IMR-90 (cell line): ENCODE measurements around the gene C16orf92.

ENCODE experiments used
- BHLHE40 ChIP-seq: fragments of 150-350 bp; IDR thresholded peaks from 2 replicates; pipeline ENCODE4 v1.6.1; 2016; ENCODE audit warnings: mild to moderate bottlenecking, low read depth, low read length
- MAFK ChIP-seq: IDR thresholded peaks from 2 replicates; pipeline ENCODE4 v1.6.1; 2012; ENCODE audit warnings: low read depth, low read length, improper control_type of control experiment
- MXI1 ChIP-seq: IDR thresholded peaks from 2 replicates; pipeline ENCODE4 v1.6.1; 2012; ENCODE audit warnings: low read depth, mild to moderate bottlenecking, low read length, moderate library complexity, borderline replicate concordance
- POLR2A ChIP-seq: IDR thresholded peaks from 2 replicates; pipeline ENCODE4 v1.6.1; 2012; ENCODE audit warnings: mild to moderate bottlenecking, low read depth, low read length
- RAD21 ChIP-seq: IDR thresholded peaks from 2 replicates; pipeline ENCODE4 v1.6.1; 2012; ENCODE audit warnings: low read length, improper control_type of control experiment
- SMC3 ChIP-seq: fragments of 150-350 bp; IDR thresholded peaks from 2 replicates; pipeline ENCODE4 v1.6.1; 2016; ENCODE audit warnings: low read depth, mild to moderate bottlenecking, antibody characterized with exemption, low read length, moderate library complexity
- TF ChIP-seq, protein P1 (sequence below): conservative IDR thresholded peaks from 2 replicates; pipeline ENCODE4 v1.5.1; 2012; ENCODE audit warnings: mild to moderate bottlenecking, low read depth, low read length, improper control_type of control experiment
- TF ChIP-seq, protein P2 (sequence below): fragments of 150-350 bp; IDR thresholded peaks from 2 replicates; pipeline ENCODE4 v1.6.1; 2017; ENCODE audit warnings: mild to moderate bottlenecking, antibody characterized with exemption, low read length, low read depth

DNA sequence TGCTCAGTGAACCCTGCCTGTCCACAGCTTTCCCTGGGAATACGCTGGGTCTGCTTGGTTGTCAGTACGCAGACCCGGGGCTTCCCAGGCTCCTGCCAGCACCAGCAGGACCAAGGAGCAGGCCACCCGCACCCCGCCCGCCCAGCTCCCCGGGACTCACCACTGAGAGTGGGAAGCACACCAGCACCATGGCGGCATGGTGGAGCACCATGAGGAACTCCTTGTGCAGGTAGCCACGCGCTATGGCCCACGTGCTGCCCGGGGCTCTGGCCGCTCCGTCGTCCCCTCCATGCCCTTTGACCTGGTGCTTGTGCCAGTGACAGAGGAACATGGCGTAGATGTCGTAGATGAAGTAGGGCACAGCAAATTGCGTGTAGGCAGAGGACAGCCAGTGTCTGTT, 3.5 kb downstream of the C16orf92 start:
- TF ChIP-seq, protein P1, sequence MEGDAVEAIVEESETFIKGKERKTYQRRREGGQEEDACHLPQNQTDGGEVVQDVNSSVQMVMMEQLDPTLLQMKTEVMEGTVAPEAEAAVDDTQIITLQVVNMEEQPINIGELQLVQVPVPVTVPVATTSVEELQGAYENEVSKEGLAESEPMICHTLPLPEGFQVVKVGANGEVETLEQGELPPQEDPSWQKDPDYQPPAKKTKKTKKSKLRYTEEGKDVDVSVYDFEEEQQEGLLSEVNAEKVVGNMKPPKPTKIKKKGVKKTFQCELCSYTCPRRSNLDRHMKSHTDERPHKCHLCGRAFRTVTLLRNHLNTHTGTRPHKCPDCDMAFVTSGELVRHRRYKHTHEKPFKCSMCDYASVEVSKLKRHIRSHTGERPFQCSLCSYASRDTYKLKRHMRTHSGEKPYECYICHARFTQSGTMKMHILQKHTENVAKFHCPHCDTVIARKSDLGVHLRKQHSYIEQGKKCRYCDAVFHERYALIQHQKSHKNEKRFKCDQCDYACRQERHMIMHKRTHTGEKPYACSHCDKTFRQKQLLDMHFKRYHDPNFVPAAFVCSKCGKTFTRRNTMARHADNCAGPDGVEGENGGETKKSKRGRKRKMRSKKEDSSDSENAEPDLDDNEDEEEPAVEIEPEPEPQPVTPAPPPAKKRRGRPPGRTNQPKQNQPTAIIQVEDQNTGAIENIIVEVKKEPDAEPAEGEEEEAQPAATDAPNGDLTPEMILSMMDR: no peak
- TF ChIP-seq POLR2A (no peak), MXI1 (no peak), RAD21 (no peak), MAFK (no peak), BHLHE40 (no peak), SMC3 (no peak)
- TF ChIP-seq, protein P2, sequence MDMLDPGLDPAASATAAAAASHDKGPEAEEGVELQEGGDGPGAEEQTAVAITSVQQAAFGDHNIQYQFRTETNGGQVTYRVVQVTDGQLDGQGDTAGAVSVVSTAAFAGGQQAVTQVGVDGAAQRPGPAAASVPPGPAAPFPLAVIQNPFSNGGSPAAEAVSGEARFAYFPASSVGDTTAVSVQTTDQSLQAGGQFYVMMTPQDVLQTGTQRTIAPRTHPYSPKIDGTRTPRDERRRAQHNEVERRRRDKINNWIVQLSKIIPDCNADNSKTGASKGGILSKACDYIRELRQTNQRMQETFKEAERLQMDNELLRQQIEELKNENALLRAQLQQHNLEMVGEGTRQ: no peak
